ENCODE data around the gene ARHGEF6. TPM values are rescaled to one million over a fixed set of nuclear protein-coding genes. Genes with fewer than 3 reads are reported as not detected.

The ARHGEF6 gene
- total and polyA plus RNA-seq, 7 donors: 11.4 to 70.5 (median 25.4) TPM

GRCh38 chrX:136697156-136697555 is 83.6 kb downstream of the ARHGEF6 start:
- Histone ChIP-seq H3K4me1 (no peaks in the 10 kb centered on the region), H3K9me3 (no peaks in the 10 kb centered on the region), H3K27me3 (ENCODE audit: insufficient read depth in 3 of 3, low read length in 2 of 3) (peaks cover 0 to 4% (median 0%) of the 10 kb centered on the region in 3 donors), H3K4me3 (no peak overlapping the region), H3K27ac (no peak overlapping the region), H3K36me3 (ENCODE audit: insufficient read depth in 1 of 2, low read depth in 1 of 2) (no peaks in the 10 kb centered on the region)
- ATAC-seq (no peak), DNase-seq (no peak)
- no peak for TF ChIP-seq CTCF (IDR thresholded peaks at IDR 0.05)
- intact Hi-C loops (cut with DNase I): loop anchor here in 1 of 2 donors (5.0 kb wide), 1 partner anchor 90 kb away; no protein-coding TSS in a partner anchor
- WGBS, 3 donors: 61 to 92% (median 90%) methylated on average over 1 of the region's 1 CpG

- 38 to 58% (median 57%) methylated on average over 8 of the region's 8 CpGs for WGBS, 3 donors
- TF ChIP-seq CTCF (IDR thresholded peaks at IDR 0.05): peak; percentile 69
- intact Hi-C loops (cut with DNase I): loop anchor here in 1 of 2 donors (5.0 kb wide), 1 partner anchor 87 kb away; no protein-coding TSS in a partner anchor
- no peaks in the 10 kb centered on the region for H3K4me1 ChIP-seq
- H3K27me3 ChIP-seq (ENCODE audit: insufficient read depth in 3 of 3, low read length in 2 of 3): peaks cover 0 to 4% (median 0%) of the 10 kb centered on the region in 3 donors
- H3K9me3 ChIP-seq: no peaks in the 10 kb centered on the region
- peaks cover 0 to 8% of the 10 kb centered on the region in 2 donors for H3K36me3 ChIP-seq (ENCODE audit: insufficient read depth in 1 of 2, low read depth in 1 of 2)
- DNase-seq: no peak
- H3K27ac ChIP-seq: no peak overlapping the region
- no peak overlapping the region for H3K4me3 ChIP-seq
- ATAC-seq: peak; percentile 53 to 75 (median 62)
Measured at GRCh38 chrX:136694431-136695087, 86.2 kb downstream of the ARHGEF6 start.

GRCh38 chrX:136692271-136692670 is 88.5 kb downstream of the ARHGEF6 start:
- 75 to 98% (median 94%) methylated on average over 4 of the region's 4 CpGs for WGBS, 3 donors
- Histone ChIP-seq H3K27me3 (ENCODE audit: insufficient read depth in 3 of 3, low read length in 2 of 3) (peaks cover 0 to 4% (median 0%) of the 10 kb centered on the region in 3 donors), H3K9me3 (no peaks in the 10 kb centered on the region), H3K4me3 (no peak overlapping the region), H3K4me1 (no peaks in the 10 kb centered on the region), H3K36me3 (ENCODE audit: insufficient read depth in 1 of 2, low read depth in 1 of 2) (peaks cover 0 to 23% of the 10 kb centered on the region in 2 donors), H3K27ac (no peak overlapping the region)
- DNase-seq: no peak
- intact Hi-C loops (cut with DNase I): no loop called here
- no peak for TF ChIP-seq CTCF (IDR thresholded peaks at IDR 0.05)
- no peak for ATAC-seq

GRCh38 chrX:136691028-136691809 is 89.5 kb downstream of the ARHGEF6 start:
- no peak overlapping the region for H3K4me3 ChIP-seq
- H3K9me3 ChIP-seq: no peaks in the 10 kb centered on the region
- no peak for DNase-seq
- peaks cover 0 to 26% of the 10 kb centered on the region in 2 donors for H3K36me3 ChIP-seq (ENCODE audit: insufficient read depth in 1 of 2, low read depth in 1 of 2)
- no peaks in the 10 kb centered on the region for H3K4me1 ChIP-seq
- TF ChIP-seq CTCF (IDR thresholded peaks at IDR 0.05): no peak
- no peak for ATAC-seq
- H3K27me3 ChIP-seq (ENCODE audit: insufficient read depth in 3 of 3, low read length in 2 of 3): peaks cover 0 to 4% (median 0%) of the 10 kb centered on the region in 3 donors
- intact Hi-C loops (cut with DNase I): no loop called here
- 66 to 84% (median 83%) methylated on average over 3 of the region's 3 CpGs for WGBS, 3 donors
- H3K27ac ChIP-seq: no peak overlapping the region

Data from psoas muscle (tissue), 8 donors.